C4-2B (cell line): ENCODE measurements around the gene EPB41.

ENCODE experiments used
- ZFX ChIP-seq: fragments of 450-650 bp; IDR thresholded peaks from 2 replicates; pipeline ENCODE4 v1.6.1; 2017
- TF ChIP-seq, protein P1 (sequence below): fragments of 450-650 bp; conservative IDR thresholded peaks from 2 replicates; pipeline ENCODE4 v1.5.1; 2017; ENCODE audit warnings: mild to moderate bottlenecking

GRCh38 chr1:29029667-29030066, 115.3 kb downstream of the EPB41 start:
- TF ChIP-seq, protein P1, sequence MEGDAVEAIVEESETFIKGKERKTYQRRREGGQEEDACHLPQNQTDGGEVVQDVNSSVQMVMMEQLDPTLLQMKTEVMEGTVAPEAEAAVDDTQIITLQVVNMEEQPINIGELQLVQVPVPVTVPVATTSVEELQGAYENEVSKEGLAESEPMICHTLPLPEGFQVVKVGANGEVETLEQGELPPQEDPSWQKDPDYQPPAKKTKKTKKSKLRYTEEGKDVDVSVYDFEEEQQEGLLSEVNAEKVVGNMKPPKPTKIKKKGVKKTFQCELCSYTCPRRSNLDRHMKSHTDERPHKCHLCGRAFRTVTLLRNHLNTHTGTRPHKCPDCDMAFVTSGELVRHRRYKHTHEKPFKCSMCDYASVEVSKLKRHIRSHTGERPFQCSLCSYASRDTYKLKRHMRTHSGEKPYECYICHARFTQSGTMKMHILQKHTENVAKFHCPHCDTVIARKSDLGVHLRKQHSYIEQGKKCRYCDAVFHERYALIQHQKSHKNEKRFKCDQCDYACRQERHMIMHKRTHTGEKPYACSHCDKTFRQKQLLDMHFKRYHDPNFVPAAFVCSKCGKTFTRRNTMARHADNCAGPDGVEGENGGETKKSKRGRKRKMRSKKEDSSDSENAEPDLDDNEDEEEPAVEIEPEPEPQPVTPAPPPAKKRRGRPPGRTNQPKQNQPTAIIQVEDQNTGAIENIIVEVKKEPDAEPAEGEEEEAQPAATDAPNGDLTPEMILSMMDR: no peak
- no peak for TF ChIP-seq ZFX
